ENCODE data around the gene LRRC63.

Gene LRRC63

DNA sequence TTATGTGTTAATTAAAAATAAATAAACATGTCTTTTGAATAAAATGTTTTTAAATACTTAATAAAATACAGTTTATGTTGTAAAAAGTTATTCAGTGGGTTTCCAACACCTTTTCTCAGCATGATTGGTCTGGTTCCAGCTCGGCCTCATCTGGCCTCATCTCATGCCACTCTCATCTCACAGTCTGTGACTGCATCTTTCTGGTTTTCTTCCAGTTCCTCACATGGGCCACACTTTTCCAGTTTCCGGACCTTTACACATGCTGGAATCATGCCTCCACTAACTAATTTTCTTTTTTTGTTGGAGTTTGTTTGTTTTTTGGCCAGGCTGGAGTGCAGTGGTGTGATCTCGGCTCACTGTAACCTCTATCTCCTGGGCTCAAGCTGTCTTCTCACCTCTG is 92.8 kb downstream of the LRRC63 start:
- no peak for DNase-seq (ENCODE audit: low read depth, low spot score)
- POLR2A ChIA-PET: no interaction called here
- CTCF ChIA-PET: interaction anchor here (1.0 to 2.5 kb wide), 3 partner anchors 16 to 178 kb away, joined by 3 to 11 read pairs (median 5); no protein-coding TSS in a partner anchor
- TF ChIP-seq CTCF (IDR thresholded peaks at IDR 0.05; ENCODE audit: insufficient read depth, low read length, missing control alignments): no peak
- H3K4me3 ChIP-seq (ENCODE audit: low read depth, low read length): no peak overlapping the region

DNA sequence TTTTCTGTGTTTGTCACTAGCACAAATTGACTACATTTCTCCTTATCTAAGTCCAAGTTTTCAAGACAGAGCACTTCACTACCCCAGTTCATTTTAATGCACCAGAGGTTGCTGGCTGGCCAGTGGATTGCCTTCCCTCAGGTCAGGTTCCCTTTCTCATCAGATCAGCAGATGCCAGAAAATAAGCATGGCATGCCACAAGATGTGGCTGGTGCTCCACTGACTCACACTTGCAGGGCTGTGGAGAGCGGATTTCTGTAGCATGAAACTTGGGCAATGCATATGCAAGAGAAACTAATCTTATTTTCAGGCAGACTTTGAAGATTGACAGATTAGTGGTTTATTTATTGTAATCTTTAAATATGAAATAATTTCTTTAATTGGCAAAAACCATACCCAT is 95.8 kb downstream of the LRRC63 start:
- H3K4me3 ChIP-seq (ENCODE audit: low read depth, low read length): no peak overlapping the region
- POLR2A ChIA-PET: no interaction called here
- TF ChIP-seq CTCF (IDR thresholded peaks at IDR 0.05; ENCODE audit: insufficient read depth, low read length, missing control alignments): no peak
- CTCF ChIA-PET: interaction anchor here (1.8 kb wide), 1 partner anchor 9 kb away, joined by 5 read pairs; no protein-coding TSS in a partner anchor
- DNase-seq (ENCODE audit: low read depth, low spot score): no peak

DNA sequence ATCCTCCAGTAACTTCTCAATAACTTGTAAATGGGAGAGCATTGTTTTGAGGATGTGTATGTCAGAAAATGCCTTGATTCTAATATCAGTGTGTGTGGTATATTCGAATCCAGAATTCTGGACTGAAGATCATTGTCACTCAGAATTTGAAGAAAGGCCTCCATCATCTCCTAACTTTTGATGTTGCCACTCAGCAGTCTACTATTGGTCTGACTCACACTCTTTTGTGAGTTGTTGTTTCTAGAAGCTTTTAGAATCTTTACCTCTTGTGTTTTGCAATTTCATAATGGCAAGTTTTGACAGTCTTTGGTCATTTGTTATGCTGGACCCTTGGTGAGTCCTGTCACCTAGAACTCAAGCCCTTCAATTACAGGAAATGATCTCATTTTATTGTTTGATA is 98.3 kb downstream of the LRRC63 start:
- no peak for DNase-seq (ENCODE audit: low read depth, low spot score)
- TF ChIP-seq CTCF (IDR thresholded peaks at IDR 0.05; ENCODE audit: insufficient read depth, low read length, missing control alignments): no peak
- H3K4me3 ChIP-seq (ENCODE audit: low read depth, low read length): no peak overlapping the region
- ChIA-PET CTCF (interaction anchor here (2.6 to 2.7 kb wide), 2 partner anchors 12 to 150 kb away, joined by 12 to 15 read pairs; no protein-coding TSS in a partner anchor), POLR2A (no interaction called here)

DNA sequence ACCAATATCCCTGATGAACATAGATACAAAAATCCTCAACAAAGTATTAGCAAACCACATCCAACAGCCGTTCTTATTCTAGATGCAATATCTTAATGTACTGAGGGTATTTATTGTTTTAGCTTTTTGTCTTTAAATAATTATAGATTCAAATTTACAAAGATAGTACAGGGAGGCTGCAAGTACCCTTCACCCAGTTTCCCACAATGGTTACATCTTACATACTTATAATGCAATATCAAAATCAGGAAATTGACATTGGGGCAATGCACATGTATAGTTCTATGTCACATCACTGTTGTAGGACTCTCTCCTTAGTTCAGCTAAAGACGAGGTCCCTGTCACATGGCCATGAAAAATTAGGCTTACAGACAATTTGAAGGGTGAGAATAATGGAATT is 99.5 kb downstream of the LRRC63 start:
- CTCF ChIA-PET: interaction anchor here (0.9 to 2.7 kb wide), 4 partner anchors 10 to 185 kb away, joined by 4 to 15 read pairs (median 8); no protein-coding TSS in a partner anchor
- no peak overlapping the region for H3K4me3 ChIP-seq (ENCODE audit: low read depth, low read length)
- POLR2A ChIA-PET: no interaction called here
- DNase-seq (ENCODE audit: low read depth, low spot score): no peak
- no peak for TF ChIP-seq CTCF (IDR thresholded peaks at IDR 0.05; ENCODE audit: insufficient read depth, low read length, missing control alignments)

- no peak for DNase-seq (ENCODE audit: low read depth, low spot score)
- POLR2A ChIA-PET: no interaction called here
- H3K4me3 ChIP-seq (ENCODE audit: low read depth, low read length): no peak overlapping the region
- no peak for TF ChIP-seq CTCF (IDR thresholded peaks at IDR 0.05; ENCODE audit: insufficient read depth, low read length, missing control alignments)
- CTCF ChIA-PET: interaction anchor here (1.3 to 5.2 kb wide), 3 partner anchors 153 to 506 kb away, joined by 4 to 23 read pairs (median 4); no protein-coding TSS in a partner anchor
Observed at GRCh38 chr13:46313024-46313423, 101.3 kb downstream of the LRRC63 start.

- POLR2A ChIA-PET: no interaction called here
- H3K4me3 ChIP-seq (ENCODE audit: low read depth, low read length): no peak overlapping the region
- CTCF ChIA-PET: interaction anchor here (0.7 to 5.2 kb wide), 6 partner anchors 12 to 507 kb away, joined by 3 to 23 read pairs (median 4); no protein-coding TSS in a partner anchor
- TF ChIP-seq CTCF (IDR thresholded peaks at IDR 0.05; ENCODE audit: insufficient read depth, low read length, missing control alignments): no peak
- no peak for DNase-seq (ENCODE audit: low read depth, low spot score)
Observed at GRCh38 chr13:46313432-46314257, 101.9 kb downstream of the LRRC63 start.

Data from AG04449 (cell line).